Subcutaneous abdominal adipose tissue (tissue), 5 donors: Measurements from ENCODE around the gene ICE1.
"Not testable (repeated sequence)": the region's sequence is repeated elsewhere in the genome, so short reads cannot be mapped to it uniquely, and the experiment has no call there.

Experiments used
- H3K27ac ChIP-seq: one replicate; pipeline ENCODE4 v1.7.0; 2013; ENCODE audit warnings: low read depth, mild to moderate bottlenecking, inconsistent platforms, low read length, moderate library complexity
- H3K27me3 ChIP-seq, 5 donors: one replicate each; pipeline ENCODE4 v1.7.0; 2013; ENCODE audit warnings: low read length in 5 of 5, inconsistent platforms in 1 of 5; ENCODE audit not compliant: control insufficient read depth in 5 of 5, insufficient read depth in 4 of 5
- H3K36me3 ChIP-seq, 5 donors: one replicate each; pipeline ENCODE4 v1.7.0; 2013; ENCODE audit warnings: low read length in 5 of 5; ENCODE audit not compliant: control insufficient read depth in 5 of 5, insufficient read depth in 5 of 5
- H3K4me1 ChIP-seq, 5 donors: one replicate each; pipeline ENCODE4 v1.7.0; 2013; ENCODE audit warnings: low read length in 5 of 5, mild to moderate bottlenecking in 3 of 5, moderate library complexity in 1 of 5; ENCODE audit not compliant: control insufficient read depth in 5 of 5, insufficient read depth in 5 of 5
- H3K4me3 ChIP-seq, 5 donors: one replicate each; pipeline ENCODE4 v1.7.0; 2013; ENCODE audit warnings: low read length in 5 of 5, low read depth in 1 of 5
- H3K9ac ChIP-seq, 5 donors: one replicate each; pipeline ENCODE4 v1.7.0; 2013; ENCODE audit warnings: low read length in 5 of 5, mild to moderate bottlenecking in 4 of 5, moderate library complexity in 3 of 5
- H3K9me3 ChIP-seq, 5 donors: one replicate each; pipeline ENCODE4 v1.7.0; 2013; ENCODE audit warnings: low read length in 5 of 5; ENCODE audit not compliant: control insufficient read depth in 5 of 5
- donor health status: healthy.
- donor health status: healthy.
- donor health status: healthy.
- donor health status: healthy.
- donor health status: healthy.

ICE1 gene

DNA sequence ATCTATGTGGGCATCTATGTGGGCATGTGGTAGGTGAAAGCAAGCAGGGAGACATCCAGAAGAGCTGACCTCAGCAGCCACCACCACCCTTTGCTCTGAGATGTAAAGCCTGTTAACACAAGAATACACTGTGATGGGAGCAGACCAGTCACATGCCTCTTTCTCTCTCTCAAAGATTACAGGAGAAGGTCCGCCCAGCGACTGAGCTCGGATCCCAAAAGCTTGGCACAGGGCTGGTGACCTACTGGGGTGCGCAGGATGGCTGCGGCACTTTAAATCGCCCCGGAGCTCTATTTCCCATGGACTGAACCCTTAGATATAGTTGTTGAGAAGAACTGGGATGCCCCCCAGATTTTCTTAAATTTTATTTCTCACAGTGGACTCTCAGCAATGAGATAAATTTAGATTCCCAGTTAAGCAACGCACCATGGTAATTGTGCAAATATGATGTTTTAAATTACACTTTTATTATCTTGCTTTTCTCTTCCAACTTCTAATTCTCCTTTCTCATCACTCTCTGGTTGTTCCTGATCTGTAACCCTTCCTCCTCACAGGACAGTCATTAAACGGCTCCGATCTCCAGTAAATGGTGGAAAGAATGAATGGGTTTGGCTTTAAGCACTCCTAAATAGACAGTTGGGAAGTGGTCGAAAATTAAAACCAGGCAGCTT, 37.7 kb upstream of the ICE1 start:
- peak overlapping the region; percentile 69 for H3K27ac ChIP-seq
- H3K27me3 ChIP-seq: no peaks in the 10 kb centered on the region
- H3K4me1 ChIP-seq: peaks cover 0 to 34% (median 21%) of the 10 kb centered on the region in 5 donors
- peak overlapping the region in 1 of 5 donors; percentile 10 for H3K9ac ChIP-seq
- no peaks in the 10 kb centered on the region for H3K36me3 ChIP-seq
- no peak overlapping the region for H3K4me3 ChIP-seq
- no peaks in the 10 kb centered on the region for H3K9me3 ChIP-seq

DNA sequence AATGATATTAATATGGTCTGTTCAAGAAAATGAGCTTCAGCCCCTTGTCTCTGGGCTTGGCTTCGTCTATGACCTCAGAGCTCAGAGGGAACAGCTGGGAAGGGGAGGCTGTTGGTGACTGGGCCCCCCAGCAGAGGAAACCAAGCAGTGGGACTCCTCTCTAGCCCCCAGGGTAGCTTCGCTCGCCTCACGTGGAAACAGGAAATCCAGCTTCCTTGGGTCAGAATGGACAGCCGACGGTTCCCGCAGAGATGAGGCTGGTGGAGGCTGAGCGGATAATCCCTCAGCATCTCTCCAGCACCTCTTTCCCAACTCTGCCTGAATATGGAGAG, 37.2 kb upstream of the ICE1 start:
- H3K36me3 ChIP-seq: no peaks in the 10 kb centered on the region
- H3K9me3 ChIP-seq: no peaks in the 10 kb centered on the region
- H3K27me3 ChIP-seq: no peaks in the 10 kb centered on the region
- no peak overlapping the region for H3K4me3 ChIP-seq
- no peak overlapping the region for H3K9ac ChIP-seq
- H3K4me1 ChIP-seq: peaks cover 0 to 34% (median 21%) of the 10 kb centered on the region in 5 donors
- peak overlapping the region; percentile 69 for H3K27ac ChIP-seq

DNA sequence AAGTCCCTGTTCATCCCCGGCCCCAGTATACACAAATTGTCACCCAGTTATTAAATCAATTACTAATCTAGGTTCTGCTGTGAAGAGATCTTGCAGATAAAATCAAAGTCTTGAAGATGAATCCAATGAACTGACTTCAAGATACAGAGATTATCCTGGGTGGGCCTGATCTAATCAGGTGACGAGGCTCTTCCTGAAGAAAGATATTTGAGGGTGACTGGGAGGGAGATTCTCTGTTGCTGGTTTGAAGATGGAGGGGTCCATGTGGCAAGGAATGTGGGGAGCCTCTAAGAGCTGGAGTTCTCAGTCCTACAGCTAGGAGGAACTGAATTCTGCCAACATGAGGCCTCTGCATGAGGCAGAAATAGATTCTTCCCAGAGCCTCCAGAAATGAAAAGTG, 36.1 kb upstream of the ICE1 start:
- H3K4me3 ChIP-seq: no peak overlapping the region
- peak overlapping the region; percentile 73 for H3K27ac ChIP-seq
- no peaks in the 10 kb centered on the region for H3K9me3 ChIP-seq
- H3K4me1 ChIP-seq: peaks cover 0 to 39% (median 25%) of the 10 kb centered on the region in 5 donors
- no peaks in the 10 kb centered on the region for H3K36me3 ChIP-seq
- no peaks in the 10 kb centered on the region for H3K27me3 ChIP-seq
- H3K9ac ChIP-seq: no peak overlapping the region

DNA sequence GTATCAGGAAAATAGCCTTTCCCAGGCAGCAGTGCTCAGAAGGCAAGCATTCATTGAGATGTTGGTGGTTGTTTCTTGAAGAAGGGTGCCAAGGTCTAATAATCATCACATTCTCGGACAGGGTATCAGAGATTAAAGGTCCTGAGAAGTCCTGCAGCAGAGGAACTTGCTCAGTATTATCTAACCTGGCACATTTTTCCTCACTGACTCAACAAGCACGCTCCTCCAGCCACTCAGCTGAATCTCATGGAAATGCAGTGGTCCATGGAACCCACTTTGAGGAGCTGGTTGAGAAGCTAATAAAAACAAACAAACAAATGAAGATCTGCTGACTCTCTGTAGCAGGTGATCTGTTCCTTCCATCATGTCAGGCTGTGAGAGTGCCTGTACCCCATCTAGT, 35.3 kb upstream of the ICE1 start:
- no peaks in the 10 kb centered on the region for H3K36me3 ChIP-seq
- no peak overlapping the region for H3K4me3 ChIP-seq
- no peak overlapping the region for H3K9ac ChIP-seq

GRCh38 chr5:5387777-5388176, 34.7 kb upstream of the ICE1 start:
- Histone ChIP-seq H3K4me1 (peaks cover 0 to 39% (median 25%) of the 10 kb centered on the region in 5 donors), H3K9ac (no peak overlapping the region), H3K27ac (peak overlapping the region; percentile 73), H3K4me3 (no peak overlapping the region), H3K27me3 (no peaks in the 10 kb centered on the region), H3K36me3 (no peaks in the 10 kb centered on the region), H3K9me3 (no peaks in the 10 kb centered on the region)

More for the DNA sequence above, 35.3 kb upstream of the ICE1 start:
- Histone ChIP-seq H3K27ac (peak overlapping the region; percentile 73), H3K4me1 (peaks cover 0 to 39% (median 25%) of the 10 kb centered on the region in 5 donors), H3K9me3 (no peaks in the 10 kb centered on the region), H3K27me3 (no peaks in the 10 kb centered on the region)

GRCh38 chr5:5390121-5390869, 32.2 kb upstream of the ICE1 start:
- not testable (repeated sequence) for H3K4me3 ChIP-seq, H3K36me3 ChIP-seq, H3K9me3 ChIP-seq, H3K9ac ChIP-seq, H3K27me3 ChIP-seq, H3K27ac ChIP-seq
- H3K4me1 ChIP-seq: peaks cover 0 to 29% (median 13%) of the 10 kb centered on the region in 5 donors

DNA sequence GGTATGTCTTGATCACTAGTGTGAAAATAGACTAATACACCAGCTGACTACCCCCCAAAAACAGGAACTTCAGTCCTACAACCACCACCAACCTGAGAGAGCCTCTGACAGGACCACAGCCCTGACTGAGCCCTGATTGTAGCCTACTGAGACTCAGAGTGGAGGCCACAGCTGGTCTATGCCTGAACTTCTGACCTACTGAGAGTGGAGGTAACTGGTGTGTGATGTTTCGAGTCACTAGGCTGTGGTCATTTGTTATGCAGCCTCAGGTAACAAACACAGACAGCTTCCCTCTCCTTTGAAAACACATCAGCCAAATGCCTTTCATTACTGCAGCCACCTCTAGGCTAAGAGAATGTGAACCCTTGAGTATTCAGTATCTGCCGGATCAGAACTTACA, 30.0 kb upstream of the ICE1 start:
- not testable (repeated sequence) for H3K9ac ChIP-seq, H3K9me3 ChIP-seq, H3K36me3 ChIP-seq, H3K27me3 ChIP-seq, H3K4me3 ChIP-seq, H3K27ac ChIP-seq
- peaks cover 0 to 11% (median 4%) of the 10 kb centered on the region in 5 donors for H3K4me1 ChIP-seq

DNA sequence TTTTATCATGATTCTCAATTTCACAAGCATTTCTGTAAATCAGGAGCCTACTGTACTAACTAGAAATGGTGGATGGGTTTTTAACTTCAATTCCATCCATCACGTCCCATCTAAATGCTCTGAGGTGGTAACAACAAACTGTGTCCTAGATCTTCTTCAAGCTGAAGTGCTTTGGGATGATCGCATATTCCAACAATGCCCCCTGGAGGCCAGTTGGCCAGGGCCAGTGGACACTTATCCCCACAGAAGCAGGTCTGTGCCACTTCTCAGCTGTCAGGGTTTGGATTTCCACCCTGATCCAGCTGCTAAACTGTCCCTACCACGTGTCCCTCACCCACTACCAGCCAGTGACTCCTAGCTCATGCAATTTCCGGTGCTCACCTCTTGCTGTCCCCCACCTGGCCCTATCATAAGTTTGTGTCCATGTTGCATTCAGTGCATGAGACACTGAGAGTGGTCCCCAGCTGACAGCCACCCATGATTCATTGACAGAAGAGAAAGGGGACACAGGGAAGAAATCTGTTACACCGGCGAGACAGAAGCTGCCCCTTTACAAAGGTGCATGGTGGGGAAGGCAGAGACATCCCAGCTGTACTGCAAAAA, 28.0 kb upstream of the ICE1 start:
- not testable (repeated sequence) for H3K4me3 ChIP-seq, H3K36me3 ChIP-seq, H3K9ac ChIP-seq

GRCh38 chr5:5395093-5395492, 27.4 kb upstream of the ICE1 start:
- H3K27ac ChIP-seq, H3K27me3 ChIP-seq, H3K4me3 ChIP-seq, H3K4me1 ChIP-seq, H3K36me3 ChIP-seq, H3K9me3 ChIP-seq, H3K9ac ChIP-seq: not testable (repeated sequence)

More for the DNA sequence above, 28.0 kb upstream of the ICE1 start:
- not testable (repeated sequence) for H3K9me3 ChIP-seq, H3K27me3 ChIP-seq, H3K27ac ChIP-seq
- peaks cover 0 to 10% (median 4%) of the 10 kb centered on the region in 5 donors for H3K4me1 ChIP-seq

GRCh38 chr5:5398071-5398470, 24.4 kb upstream of the ICE1 start:
- H3K4me1 ChIP-seq: no peaks in the 10 kb centered on the region
- H3K27ac ChIP-seq: no peak overlapping the region

More at GRCh38 chr5:5398071-5398470, 24.4 kb upstream of the ICE1 start:
- H3K9me3 ChIP-seq: peaks cover 0 to 8% (median 7%) of the 10 kb centered on the region in 5 donors
- no peaks in the 10 kb centered on the region for H3K36me3 ChIP-seq
- no peak overlapping the region for H3K4me3 ChIP-seq
- no peaks in the 10 kb centered on the region for H3K27me3 ChIP-seq
- no peak overlapping the region for H3K9ac ChIP-seq
